ENCODE results near the gene LARGE1.

LARGE1 gene

GRCh38 chr22:33746501-33746928 is 173.8 kb downstream of the LARGE1 start:
- TF ChIP-seq, protein P1, sequence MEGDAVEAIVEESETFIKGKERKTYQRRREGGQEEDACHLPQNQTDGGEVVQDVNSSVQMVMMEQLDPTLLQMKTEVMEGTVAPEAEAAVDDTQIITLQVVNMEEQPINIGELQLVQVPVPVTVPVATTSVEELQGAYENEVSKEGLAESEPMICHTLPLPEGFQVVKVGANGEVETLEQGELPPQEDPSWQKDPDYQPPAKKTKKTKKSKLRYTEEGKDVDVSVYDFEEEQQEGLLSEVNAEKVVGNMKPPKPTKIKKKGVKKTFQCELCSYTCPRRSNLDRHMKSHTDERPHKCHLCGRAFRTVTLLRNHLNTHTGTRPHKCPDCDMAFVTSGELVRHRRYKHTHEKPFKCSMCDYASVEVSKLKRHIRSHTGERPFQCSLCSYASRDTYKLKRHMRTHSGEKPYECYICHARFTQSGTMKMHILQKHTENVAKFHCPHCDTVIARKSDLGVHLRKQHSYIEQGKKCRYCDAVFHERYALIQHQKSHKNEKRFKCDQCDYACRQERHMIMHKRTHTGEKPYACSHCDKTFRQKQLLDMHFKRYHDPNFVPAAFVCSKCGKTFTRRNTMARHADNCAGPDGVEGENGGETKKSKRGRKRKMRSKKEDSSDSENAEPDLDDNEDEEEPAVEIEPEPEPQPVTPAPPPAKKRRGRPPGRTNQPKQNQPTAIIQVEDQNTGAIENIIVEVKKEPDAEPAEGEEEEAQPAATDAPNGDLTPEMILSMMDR (IDR thresholded peaks at IDR 0.05; ENCODE audit: low read depth, low read length, missing control alignments) = no peak
- Histone ChIP-seq H3K36me3 (replicated peaks) (no peaks in the 10 kb centered on the region), H3K4me3 (ENCODE audit: low read depth, low read length) (no peak overlapping the region), H3K27ac (no peak overlapping the region), H3K27me3 (replicated peaks) (no peaks in the 10 kb centered on the region)
- no peak for DNase-seq
- in situ Hi-C loops (cut with HindIII; ENCODE audit: low pct_ligation_motif_present, low sequenced_read_pairs) = no loop called here

- in situ Hi-C loops (cut with HindIII; ENCODE audit: low pct_ligation_motif_present, low sequenced_read_pairs) = no loop called here
- H3K27ac ChIP-seq = no peak overlapping the region
- no peaks in the 10 kb centered on the region for H3K36me3 ChIP-seq (replicated peaks)
- TF ChIP-seq, protein P1 (IDR thresholded peaks at IDR 0.05; ENCODE audit: low read depth, low read length, missing control alignments) = no peak
- no peak for DNase-seq
- no peaks in the 10 kb centered on the region for H3K27me3 ChIP-seq (replicated peaks)
- H3K4me3 ChIP-seq (ENCODE audit: low read depth, low read length) = no peak overlapping the region
Measured at GRCh38 chr22:33745501-33745900, 174.8 kb downstream of the LARGE1 start.

DNA sequence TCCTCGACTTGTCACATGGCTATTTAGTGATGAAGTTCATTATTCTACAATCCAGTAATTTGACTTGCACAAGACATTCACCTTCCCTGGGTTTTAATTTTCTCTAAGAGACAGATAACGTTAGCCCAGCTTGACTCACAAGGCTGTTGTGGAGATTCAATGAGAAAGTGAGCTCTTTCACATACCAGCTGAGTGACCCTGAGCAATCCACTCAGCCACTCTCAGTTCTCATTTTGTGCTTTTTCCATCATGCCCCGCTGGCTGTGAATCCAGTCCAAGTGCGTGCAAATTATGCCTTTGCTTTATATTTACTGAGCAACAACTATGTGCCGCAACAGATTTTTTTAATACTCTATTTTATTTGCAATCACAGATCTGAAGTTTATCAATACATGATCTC is 176.5 kb downstream of the LARGE1 start:
- in situ Hi-C loops (cut with HindIII; ENCODE audit: low pct_ligation_motif_present, low sequenced_read_pairs) = no loop called here
- TF ChIP-seq, protein P1 (IDR thresholded peaks at IDR 0.05; ENCODE audit: low read depth, low read length, missing control alignments) = no peak
- no peak overlapping the region for H3K27ac ChIP-seq
- no peaks in the 10 kb centered on the region for H3K36me3 ChIP-seq (replicated peaks)
- no peak overlapping the region for H3K4me3 ChIP-seq (ENCODE audit: low read depth, low read length)
- no peaks in the 10 kb centered on the region for H3K27me3 ChIP-seq (replicated peaks)
- no peak for DNase-seq

DNA sequence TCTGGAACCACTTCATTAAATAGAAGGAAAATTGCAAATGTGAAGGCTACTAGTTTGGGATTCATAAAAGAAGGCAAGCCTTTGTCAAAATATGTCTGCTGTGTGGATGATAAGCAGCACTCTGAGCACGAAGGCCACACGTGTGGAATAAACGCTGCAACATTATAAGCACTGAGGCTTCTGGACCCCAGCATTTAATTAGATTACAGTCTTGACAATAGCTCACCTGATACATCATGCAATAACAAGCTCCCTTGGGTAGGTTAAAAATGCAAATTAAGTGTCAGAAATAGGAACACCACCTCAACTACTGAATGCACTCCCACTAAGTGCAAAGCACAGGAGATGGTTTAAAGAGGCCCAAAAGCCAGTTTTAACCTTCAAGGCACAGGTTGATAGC is 179.3 kb downstream of the LARGE1 start:
- no peak for DNase-seq
- in situ Hi-C loops (cut with HindIII; ENCODE audit: low pct_ligation_motif_present, low sequenced_read_pairs) = no loop called here
- Histone ChIP-seq H3K27ac (no peak overlapping the region), H3K4me3 (ENCODE audit: low read depth, low read length) (no peak overlapping the region), H3K27me3 (replicated peaks) (no peaks in the 10 kb centered on the region), H3K36me3 (replicated peaks) (no peaks in the 10 kb centered on the region)
- TF ChIP-seq, protein P1 (IDR thresholded peaks at IDR 0.05; ENCODE audit: low read depth, low read length, missing control alignments) = no peak

GRCh38 chr22:33739516-33739915 is 180.8 kb downstream of the LARGE1 start:
- no peak for DNase-seq
- in situ Hi-C loops (cut with HindIII; ENCODE audit: low pct_ligation_motif_present, low sequenced_read_pairs) = no loop called here
- no peak overlapping the region for H3K4me3 ChIP-seq (ENCODE audit: low read depth, low read length)
- TF ChIP-seq, protein P1 (IDR thresholded peaks at IDR 0.05; ENCODE audit: low read depth, low read length, missing control alignments) = no peak
- H3K27me3 ChIP-seq (replicated peaks) = no peaks in the 10 kb centered on the region
- H3K36me3 ChIP-seq (replicated peaks) = no peaks in the 10 kb centered on the region
- no peak overlapping the region for H3K27ac ChIP-seq

DNA sequence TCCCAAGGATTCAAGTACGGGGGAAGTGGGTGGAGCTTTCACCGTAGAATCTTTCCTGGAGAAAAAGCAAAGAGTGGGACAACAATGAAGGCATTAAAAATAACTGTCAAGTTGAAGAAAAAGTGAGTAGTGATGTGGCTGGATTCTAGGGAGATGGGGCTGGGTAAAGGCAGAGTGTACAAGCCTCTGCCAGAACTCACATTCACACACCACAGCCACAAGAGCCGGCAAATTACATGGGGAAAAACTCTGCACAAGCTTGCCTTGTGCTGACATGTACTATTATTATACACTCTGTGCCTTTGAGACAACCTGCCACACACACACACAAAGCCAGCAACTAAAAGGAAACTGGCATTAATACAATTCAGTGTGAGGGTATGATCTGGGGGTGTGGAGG is 182.6 kb downstream of the LARGE1 start:
- Histone ChIP-seq H3K36me3 (replicated peaks) (no peaks in the 10 kb centered on the region), H3K27me3 (replicated peaks) (no peaks in the 10 kb centered on the region), H3K4me3 (ENCODE audit: low read depth, low read length) (no peak overlapping the region), H3K27ac (no peak overlapping the region)
- DNase-seq = no peak
- TF ChIP-seq, protein P1 (IDR thresholded peaks at IDR 0.05; ENCODE audit: low read depth, low read length, missing control alignments) = no peak
- in situ Hi-C loops (cut with HindIII; ENCODE audit: low pct_ligation_motif_present, low sequenced_read_pairs) = no loop called here

All from brain microvascular endothelial cell (primary cell).